Suppressor macrophage treated with lipopolysaccharide for 4 hours (primary cell): ENCODE results near the gene RARRES2.

Experiments
- DNase-seq: peaks from one replicate; pipeline ENCODE4 v3.0.0-alpha.2; 2020

Gene RARRES2

DNA sequence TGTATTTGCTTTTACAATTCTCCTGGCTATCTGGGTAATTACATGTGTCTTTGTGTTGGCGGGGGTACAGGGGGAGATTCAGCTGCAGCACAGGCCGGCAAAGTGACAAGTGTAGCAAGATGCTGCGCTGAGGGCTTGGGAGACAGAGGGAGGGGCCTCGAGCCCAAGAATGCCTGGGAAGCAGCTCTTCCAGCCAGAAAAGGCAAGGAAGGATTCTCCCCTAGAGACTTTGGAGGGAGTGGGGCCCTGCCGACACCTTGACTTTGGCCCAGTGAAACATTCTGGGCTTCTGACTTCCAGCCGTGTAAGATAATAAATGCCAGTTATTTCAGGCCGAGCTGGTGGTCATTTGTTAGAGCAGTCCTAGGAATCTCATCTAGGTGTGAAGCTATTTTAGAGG, 20.0 kb upstream of the RARRES2 start:
- no peak for DNase-seq

DNA sequence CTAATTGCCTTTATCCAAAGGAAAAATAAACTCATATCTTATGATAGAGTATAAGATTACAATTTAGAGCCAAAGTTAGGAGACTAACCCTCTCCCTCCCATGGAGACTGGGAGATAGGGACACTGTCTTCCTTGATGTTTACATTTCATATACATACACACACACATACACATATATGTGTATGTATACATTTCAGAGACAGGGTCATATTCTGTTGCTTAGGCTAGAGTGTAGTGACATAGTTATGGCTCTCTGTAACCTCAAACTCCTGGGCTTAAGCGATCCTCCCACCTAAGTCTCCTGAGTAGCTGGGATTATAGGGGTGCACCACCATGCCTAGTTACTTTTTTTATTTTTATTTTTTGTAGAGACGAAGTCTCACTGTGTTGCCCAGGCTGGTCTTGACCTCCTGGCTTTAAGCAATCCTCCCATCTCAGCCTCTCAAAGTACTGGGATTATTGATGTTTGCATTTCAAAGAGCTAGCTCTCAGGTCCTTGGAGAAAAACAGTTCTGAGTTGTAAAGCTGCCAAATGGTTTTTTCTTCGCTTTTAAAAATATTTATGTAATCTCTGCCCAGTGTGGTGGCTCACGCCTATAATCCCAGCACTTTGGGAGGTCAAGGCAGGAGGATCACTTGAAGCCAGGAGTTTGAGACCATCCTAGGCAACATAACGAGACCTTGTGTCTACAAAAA, 19.1 kb upstream of the RARRES2 start:
- DNase-seq: no peak

DNA sequence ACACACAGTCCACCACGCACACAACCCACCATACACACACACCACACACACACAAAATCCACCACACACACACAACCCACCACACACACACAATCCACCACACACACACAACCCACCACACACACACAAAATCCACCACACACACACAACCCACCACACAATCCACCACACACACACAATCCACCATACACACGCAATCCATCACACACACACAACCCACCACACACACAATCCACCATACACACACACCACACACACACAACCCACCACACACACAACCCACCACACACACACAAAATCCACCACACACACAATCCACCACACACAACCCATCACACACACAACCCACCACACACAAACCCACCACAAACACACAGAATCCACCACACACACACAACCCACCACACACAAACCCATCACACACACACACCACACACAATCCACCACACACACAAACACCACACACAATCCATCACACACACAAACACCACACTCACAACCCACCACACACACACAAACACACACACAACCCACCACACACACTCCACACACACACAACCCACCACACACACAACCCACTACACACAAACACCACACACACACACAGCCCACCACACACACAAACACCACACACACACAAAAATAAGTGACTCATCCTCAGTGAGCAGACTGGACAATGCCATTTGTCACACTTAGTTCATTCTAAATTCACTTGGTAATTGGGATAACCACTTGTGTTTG, 18.4 kb upstream of the RARRES2 start:
- no peak for DNase-seq

DNA sequence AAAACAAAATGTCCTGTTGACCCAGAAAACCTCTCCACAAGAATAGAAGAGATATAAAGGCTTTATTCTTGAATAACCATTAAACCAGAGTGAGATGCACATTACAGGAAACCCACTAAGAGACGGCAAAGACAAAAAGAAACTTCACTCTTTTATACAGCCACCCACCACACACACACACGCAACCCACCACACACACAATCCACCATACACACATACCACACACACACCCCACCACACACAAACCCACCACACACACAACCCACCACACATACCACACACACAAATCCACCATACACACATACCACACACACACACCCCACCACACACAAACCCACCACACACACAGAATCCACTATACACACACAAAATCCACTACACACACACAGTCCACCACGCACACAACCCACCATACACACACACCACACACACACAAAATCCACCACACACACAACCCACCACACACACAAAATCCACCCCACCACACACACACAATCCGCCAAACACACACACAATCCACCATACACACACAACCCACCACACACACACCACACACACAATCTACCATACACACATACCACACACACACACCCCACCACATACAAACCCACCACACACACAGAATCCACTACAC, 17.7 kb upstream of the RARRES2 start:
- no peak for DNase-seq

DNA sequence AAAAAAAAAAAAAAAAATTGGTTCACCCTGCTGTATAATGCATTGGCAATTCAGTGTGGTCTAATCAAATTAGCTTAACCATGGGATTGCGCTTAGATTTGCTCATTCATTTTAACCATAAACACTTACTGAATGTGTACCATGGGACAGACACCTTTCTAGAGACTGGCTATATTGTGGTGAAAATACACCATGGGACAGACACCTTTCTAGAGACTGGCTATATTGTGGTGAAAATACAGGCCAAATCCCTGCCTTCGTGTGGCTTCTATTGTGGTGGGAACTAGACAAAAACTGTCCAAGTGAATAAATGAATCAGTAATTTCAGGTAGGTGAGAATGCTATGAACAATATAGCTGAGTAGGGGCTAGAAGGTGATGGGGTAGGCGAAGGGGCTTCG, 17.0 kb upstream of the RARRES2 start:
- no peak for DNase-seq

DNA sequence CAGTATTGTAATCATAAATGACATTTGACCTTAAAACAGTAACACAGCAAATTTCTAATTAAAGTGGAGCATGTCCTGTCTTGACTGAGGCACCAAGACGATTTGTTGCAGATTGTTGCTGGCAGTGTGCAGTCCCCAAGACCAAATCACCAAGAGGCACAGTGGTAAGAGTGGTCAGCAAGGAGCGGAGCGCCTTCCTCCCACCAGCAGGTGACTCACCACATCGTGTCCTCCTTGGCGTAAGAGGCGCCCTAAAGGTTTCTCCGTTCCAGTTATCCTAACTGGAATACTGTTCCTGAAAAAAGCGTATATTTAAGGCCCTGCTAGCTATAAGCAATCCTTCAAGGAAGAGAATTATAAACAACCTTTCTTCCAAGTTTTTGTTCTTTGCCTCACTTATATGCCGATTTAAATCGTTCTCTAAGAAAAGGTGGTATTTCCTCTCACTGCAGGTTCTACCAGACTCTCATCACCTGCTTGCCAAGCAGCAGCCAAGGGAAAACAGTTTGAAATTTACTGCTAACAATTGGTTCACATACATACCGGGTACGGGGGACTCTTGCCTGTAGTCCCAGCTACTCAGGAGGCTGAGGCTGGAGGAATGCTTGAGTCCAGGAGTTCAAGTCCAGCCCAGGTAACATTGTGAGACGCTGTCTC, 16.5 kb upstream of the RARRES2 start:
- no peak for DNase-seq

DNA sequence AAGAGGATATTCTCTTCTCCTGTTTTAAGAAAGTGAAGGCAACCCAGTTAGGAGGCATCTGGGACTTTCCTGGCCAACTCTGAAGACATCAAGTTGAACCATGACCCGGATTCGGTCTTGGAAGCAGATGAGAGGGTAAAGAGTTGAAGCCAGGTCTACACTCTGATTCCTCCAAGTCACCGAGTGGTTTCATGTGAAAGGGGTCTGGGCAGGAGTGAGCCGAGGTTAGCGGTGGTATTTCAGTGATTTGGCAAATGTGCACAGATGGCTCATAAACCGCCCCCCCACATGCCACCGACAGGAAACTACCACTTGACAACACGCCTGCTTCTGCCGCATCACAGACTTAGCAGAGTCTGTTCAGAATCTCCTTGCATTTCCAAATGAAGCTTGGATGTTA, 15.8 kb upstream of the RARRES2 start:
- peak; percentile 44 for DNase-seq

DNA sequence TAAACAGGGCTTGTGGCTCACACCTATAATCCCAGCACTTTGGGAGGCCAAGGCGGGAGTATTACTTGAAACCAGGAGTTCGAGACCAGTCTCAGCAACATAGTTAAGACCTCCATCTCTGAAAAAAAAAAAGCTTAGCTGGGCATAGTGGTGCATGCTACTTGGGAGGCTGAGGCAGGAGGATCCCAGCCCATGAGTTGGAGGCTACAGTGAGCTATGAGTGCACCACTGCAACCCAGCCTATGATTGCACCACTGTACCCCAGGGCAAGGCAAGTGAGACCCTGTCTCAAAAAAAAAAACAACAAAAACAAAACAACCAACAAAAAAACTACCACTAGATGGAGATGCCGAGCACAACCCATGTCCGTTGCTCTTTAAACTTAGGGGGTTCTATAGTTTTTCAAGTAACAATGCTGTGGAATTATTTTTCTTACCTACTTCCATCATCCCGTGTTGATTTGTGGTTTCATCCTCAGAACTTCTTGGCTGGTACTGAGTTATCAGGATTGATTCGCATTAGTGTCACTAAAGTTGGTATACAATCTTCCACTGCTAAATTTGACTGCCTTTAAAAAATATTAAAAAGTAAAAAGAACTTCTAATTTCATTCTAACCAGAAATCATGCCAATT, 15.0 kb upstream of the RARRES2 start:
- DNase-seq: peak; percentile 49

DNA sequence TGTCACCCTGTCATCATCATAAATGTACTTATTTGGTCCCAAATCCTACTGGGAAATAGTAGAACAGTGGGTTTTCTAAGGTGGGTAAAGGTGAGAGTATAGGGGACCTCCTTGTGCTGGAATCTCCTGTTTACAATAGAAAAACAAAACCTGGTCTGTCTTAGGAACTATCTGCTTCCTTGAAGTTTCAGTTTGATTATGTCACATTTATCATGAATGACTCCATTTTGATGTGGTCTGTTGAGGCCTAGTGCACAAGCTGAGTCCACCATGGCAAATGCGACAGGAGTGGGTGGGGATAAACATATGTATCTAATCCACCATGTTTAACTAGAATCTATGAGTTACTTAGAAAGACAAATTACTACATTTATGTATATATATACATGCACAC, 14.2 kb upstream of the RARRES2 start:
- DNase-seq: no peak

DNA sequence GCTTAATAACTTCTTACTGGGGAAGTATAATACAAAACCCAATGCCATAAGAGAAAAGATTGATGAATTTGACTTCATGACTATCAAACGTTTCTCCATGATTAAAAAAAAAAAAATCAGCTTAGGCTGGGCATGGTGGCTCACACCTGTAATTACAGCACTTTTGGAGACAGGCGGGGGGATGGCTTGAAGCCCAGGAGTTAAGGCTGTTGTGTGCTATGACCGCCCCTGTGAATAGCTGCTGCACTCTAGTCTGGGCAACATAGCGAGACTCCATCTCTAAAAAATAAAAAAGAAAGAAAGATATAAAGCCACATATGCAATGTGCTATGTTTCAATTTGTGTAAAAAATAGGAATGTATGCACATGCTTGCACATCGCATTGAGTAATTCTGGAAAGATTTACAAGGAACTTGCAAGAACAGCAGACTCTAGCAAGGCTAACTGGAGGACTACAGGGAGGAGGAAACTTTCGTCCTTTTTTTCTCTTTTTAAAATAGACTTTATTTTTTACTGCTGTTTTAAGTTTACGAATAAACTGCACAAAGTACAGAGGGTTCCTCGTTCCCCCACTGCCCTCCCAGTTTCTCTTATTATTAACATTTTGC, 10.3 kb upstream of the RARRES2 start:
- peak; percentile 47 for DNase-seq

DNA sequence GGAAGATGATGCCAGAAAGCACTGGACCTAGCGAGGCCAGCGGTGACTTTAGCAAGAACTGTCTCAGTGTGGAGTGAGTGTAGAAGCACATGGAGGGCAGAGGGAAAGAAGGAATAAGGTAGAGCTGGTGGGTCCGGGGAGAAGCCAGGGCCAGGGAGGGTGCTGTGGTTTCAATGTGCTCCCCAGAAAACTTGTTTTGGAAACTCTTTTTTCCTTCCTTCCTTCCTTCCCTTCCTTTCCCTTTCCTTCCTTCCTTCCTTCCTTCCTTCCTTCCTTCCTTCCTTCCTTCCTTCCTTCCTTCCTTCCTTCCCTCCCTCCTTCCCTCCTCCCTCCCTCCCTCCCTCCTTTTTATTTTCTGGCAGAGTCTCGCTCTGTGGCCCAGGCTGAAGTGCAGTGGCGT, 5.5 kb upstream of the RARRES2 start:
- no peak for DNase-seq

DNA sequence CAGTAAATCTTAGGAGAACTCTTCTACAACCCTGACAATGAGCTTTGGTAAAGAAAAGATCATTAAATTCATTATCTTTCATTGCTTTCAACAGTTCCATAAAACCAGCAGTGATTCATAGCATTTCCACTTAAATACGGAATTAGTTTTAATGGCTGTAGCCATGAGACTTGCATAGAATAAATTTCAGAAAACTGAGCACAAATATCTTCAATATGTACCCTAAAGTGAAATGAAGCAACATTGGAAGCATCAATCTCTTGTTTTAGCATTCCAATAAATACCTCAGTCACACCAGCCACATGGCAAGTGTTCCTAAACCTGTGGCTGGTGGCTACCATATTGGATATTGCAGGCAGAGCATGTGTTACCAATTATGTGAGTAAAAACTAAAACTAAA, 3.6 kb upstream of the RARRES2 start:
- DNase-seq: no peak

DNA sequence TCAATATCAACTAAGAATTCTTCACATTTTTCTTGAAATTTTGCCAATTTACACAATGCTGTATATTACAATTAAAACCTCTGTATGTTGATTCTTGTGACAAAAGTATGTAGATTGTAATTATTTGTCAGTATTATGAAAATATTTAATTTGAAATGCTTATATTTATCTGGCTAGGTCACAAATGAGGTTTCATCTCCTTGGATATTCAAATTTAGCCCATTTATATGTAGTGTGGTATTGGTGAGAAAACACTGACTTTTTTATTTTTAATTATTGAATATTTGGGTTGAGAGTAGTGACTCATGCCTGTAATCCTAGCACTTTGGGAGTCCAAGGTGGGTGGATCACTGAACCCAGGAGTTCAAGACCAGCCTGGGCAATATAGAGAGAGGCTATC, 2.9 kb upstream of the RARRES2 start:
- DNase-seq: no peak

DNA sequence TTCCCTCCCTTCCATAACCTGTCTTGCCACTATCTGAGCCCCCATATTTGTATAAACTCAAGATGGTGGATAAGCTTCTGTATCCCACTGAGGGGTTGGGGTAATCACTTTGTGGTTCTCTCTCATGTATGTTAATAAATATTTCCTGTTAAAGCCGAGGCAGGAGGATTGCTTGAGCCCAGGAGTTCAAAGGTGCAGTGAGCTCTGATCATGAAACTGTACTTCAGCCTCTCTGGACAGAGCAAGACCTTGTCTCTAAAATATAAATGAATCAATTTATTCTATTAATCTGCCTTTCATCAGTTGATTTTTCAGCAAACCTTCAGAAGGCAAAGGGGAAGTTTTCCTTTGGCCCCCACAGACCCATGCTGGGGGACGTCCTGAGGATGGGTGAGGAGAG, 1.8 kb upstream of the RARRES2 start:
- DNase-seq: no peak

DNA sequence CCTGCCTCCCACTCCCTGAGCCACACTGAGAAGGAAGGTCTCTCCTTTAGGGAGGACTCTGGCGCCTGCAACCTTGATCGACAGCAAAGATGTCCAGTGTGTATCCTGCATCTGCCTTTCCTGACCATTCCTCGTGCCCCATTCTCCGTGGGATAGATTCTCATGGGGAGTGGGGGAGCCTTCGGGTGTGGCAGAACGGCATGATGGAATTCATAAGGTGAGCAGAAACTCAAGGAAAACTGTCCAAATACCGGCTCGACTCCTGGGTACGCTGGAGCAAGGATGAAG, 636 bp upstream of the RARRES2 start:
- no peak for DNase-seq

DNA sequence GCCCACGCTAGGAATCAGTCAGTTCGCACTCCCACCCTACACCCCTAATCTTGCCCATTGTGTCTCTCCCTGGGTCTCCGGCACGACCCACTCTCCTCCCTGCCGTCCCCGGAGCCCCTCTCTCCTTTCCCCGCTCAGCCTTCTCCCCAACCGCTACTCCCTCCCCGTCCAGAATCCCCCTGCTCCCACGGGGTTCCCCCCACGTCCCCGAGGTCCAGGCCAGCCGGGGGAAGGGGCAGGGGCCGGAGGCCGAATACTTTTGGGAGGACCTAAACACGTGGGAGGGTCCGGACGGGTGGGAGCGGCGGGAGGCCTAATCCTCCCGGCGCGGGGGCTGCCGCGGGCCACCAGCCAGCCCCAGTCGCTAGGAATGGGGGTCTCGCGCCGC, 560 bp downstream of the RARRES2 start:
- DNase-seq: no peak

DNA sequence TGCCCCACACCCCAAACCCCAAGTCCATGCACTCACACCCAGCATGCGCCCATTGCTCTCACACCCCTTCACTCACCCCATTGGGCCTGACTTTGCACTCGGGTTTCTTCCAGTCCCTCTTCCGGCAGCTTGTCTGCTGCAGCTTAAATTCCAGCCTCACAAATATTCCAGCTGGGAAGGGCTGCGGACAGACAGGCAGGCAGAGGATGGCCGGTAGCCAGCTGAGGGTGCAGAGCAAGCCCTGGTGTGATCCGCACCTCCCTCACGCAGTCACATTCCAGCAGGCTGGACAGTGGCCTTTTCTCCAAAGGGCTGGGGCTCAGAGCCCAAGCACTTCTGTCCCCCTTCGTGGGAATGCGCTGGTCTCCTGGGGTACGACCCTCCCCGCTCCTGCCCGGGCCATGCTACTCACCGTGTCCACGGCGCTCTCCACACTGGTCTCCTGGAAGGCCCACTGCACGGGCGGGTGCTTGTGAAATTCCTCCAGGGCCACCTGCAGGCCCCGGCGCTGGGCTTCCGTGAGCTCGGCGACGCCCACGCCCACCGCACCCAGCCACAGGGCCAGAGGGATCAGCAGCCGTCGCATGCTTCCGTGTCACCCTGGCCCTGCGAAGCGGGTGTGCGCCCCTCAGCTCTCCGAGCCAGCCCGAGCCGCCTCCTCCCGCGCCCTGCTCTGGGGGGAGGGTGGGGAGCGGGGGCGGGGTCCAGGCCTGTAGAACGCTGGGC, 1.2 kb downstream of the RARRES2 start:
- no peak for DNase-seq

DNA sequence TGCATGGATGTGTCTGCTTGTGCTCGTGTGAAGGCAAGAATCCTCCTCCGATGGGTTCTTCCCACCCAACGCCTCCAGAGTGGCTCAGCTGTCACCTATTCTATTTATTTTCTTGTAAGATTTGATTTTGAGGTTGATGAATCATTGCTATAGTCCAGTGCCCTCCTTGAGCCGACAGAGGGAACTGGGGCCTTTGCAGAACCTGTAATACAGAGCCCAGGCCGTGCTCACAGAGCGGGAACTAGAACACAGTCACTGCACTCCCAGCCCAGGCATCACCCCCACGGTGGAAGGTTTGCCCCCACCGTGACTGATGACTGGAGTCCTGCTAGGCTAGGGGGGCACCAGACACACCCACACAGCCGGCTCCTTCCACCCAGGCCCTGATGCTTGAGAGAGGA, 2.0 kb downstream of the RARRES2 start:
- no peak for DNase-seq

DNA sequence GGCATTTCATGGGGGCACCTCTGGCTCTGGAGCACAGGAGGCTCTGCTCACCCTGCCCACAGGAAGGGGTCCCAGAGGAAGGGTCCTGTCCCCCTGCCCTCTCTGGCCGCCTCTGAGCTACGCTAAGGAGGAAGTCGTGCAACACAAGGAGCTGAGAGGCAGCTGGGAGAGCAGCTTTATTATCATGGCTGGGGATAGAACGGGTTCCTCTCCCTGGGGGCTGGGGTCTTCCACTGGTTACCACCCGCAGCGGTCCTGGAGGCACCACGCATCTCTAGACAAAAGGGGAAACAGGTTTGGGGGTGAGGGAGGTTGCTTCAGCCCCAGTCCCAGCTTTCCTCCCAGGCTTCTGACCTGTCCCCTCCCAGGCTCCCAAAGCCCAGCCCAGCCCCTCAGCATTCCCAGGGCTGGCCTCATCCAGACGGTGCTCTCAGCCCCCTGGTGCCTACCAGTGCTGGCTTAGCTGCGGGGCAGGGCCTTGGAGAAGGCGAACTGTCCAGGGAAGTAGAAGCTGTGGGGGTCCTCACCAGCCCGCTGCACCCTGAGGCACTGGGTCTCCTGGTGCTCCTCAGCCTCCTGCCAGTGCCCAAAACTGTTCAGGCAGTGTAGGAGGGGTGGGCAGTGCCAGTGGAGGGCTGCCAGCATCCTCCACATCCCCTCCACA, 3.1 kb downstream of the RARRES2 start:
- DNase-seq: no peak

DNA sequence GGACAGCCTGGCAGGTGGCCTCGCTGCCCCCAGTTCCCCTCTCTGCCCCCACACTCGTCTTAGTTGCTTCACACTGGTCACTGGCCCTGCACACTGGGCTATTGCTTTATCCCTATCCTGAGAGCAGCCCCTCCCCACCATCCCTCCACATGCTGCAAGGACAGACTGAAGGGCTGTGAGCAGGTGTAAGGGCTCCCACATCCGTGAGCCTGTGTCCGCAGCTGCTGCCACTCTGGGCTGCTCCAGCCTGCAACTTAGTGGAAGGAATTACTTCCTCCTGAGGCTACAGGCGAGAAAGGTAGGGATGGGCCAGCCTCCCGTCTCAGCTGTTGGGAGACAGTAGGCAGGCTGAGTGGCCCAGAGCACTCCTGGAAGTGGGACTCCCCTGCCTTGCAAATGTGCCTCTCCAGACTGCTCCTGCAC, 3.8 kb downstream of the RARRES2 start:
- DNase-seq: no peak

DNA sequence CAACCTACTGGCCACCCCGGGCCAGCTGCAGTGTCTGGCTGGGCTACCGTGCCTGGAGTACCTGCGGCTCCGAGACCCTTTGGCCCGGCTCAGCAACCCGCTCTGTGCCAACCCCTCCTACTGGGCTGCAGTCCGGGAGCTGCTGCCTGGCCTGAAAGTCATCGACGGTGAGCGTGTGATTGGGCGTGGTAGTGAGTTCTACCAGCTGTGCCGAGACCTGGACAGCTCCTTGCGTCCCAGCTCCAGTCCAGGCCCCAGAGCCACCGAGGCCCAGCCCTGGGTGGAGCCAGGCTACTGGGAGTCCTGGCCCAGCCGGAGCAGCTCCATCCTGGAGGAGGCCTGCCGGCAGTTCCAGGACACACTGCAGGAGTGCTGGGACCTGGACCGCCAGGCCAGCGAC, 4.2 kb downstream of the RARRES2 start:
- DNase-seq: no peak

DNA sequence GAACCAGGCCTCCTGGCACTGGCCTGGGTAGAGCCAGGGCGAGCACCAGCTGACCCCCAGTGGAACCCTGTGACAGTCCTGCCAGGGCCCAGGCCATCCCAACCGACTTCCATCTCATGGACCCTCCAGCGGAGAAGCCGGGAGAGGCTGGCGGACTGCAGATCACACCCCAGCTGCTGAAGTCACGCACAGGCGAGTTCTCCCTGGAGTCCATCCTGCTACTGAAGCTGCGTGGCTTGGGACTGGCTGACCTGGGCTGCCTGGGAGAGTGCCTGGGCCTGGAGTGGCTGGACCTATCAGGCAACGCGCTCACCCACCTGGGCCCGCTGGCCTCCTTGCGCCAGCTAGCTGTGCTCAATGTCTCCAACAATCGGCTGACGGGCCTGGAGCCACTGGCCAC, 4.7 kb downstream of the RARRES2 start:
- DNase-seq: no peak
